ENCODE results near the gene ETV3.

Gene ETV3

DNA sequence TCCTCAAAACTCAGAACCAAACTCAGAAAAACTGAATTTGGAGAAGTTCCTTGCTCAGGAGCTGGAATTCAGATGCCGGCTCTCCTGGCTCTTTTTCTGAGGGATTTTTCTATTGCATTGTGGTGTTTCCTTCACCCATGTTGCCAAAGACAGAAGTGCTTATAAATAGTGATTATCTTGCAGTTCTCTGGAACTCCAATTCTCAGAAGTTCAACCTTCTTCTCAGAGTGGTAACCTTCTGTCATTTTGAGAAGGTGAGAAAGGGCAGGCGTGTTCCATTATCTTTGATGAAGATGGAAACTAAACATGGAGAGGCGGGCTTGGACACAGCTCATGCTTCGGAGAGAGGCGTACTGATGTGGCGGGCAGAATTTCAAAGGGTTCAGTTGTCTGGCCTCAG is 12.4 kb upstream of the ETV3 start:
- TF ChIP-seq, protein P1, sequence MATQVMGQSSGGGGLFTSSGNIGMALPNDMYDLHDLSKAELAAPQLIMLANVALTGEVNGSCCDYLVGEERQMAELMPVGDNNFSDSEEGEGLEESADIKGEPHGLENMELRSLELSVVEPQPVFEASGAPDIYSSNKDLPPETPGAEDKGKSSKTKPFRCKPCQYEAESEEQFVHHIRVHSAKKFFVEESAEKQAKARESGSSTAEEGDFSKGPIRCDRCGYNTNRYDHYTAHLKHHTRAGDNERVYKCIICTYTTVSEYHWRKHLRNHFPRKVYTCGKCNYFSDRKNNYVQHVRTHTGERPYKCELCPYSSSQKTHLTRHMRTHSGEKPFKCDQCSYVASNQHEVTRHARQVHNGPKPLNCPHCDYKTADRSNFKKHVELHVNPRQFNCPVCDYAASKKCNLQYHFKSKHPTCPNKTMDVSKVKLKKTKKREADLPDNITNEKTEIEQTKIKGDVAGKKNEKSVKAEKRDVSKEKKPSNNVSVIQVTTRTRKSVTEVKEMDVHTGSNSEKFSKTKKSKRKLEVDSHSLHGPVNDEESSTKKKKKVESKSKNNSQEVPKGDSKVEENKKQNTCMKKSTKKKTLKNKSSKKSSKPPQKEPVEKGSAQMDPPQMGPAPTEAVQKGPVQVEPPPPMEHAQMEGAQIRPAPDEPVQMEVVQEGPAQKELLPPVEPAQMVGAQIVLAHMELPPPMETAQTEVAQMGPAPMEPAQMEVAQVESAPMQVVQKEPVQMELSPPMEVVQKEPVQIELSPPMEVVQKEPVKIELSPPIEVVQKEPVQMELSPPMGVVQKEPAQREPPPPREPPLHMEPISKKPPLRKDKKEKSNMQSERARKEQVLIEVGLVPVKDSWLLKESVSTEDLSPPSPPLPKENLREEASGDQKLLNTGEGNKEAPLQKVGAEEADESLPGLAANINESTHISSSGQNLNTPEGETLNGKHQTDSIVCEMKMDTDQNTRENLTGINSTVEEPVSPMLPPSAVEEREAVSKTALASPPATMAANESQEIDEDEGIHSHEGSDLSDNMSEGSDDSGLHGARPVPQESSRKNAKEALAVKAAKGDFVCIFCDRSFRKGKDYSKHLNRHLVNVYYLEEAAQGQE (IDR thresholded peaks at IDR 0.05; ENCODE audit: insufficient read depth in 1 of 2, low read depth in 2 of 2, low read length in 2 of 2): no peak
- TF ChIP-seq TAF1 (IDR thresholded peaks at IDR 0.05; ENCODE audit: borderline replicate concordance, insufficient read depth, low read length): no peak
- no peak for TF ChIP-seq POLR2AphosphoS5 (IDR thresholded peaks at IDR 0.05; ENCODE audit: low read depth, low read length)
- no peak for TF ChIP-seq FOXP2 (optimal IDR thresholded peaks at IDR 0.05; ENCODE audit: borderline replicate concordance, extremely low read depth, extremely low read length, insufficient read depth)
- no peak for TF ChIP-seq SIN3A (IDR thresholded peaks at IDR 0.05; ENCODE audit: borderline replicate concordance, insufficient read depth, low read length)

GRCh38 chr1:157147906-157148700 is 9.9 kb upstream of the ETV3 start:
- TF ChIP-seq POLR2AphosphoS5 (IDR thresholded peaks at IDR 0.05; ENCODE audit: low read depth, low read length) (no peak), FOXP2 (optimal IDR thresholded peaks at IDR 0.05; ENCODE audit: borderline replicate concordance, extremely low read depth, extremely low read length, insufficient read depth) (no peak), TAF1 (IDR thresholded peaks at IDR 0.05; ENCODE audit: borderline replicate concordance, insufficient read depth, low read length) (no peak), SIN3A (IDR thresholded peaks at IDR 0.05; ENCODE audit: borderline replicate concordance, insufficient read depth, low read length) (no peak)
- TF ChIP-seq, protein P1 (IDR thresholded peaks at IDR 0.05; ENCODE audit: insufficient read depth in 1 of 2, low read depth in 2 of 2, low read length in 2 of 2): no peak

GRCh38 chr1:157147037-157147436 is 8.8 kb upstream of the ETV3 start:
- no peak for TF ChIP-seq POLR2AphosphoS5 (IDR thresholded peaks at IDR 0.05; ENCODE audit: low read depth, low read length)
- TF ChIP-seq TAF1 (IDR thresholded peaks at IDR 0.05; ENCODE audit: borderline replicate concordance, insufficient read depth, low read length): no peak
- TF ChIP-seq, protein P1 (IDR thresholded peaks at IDR 0.05; ENCODE audit: insufficient read depth in 1 of 2, low read depth in 2 of 2, low read length in 2 of 2): no peak
- no peak for TF ChIP-seq FOXP2 (optimal IDR thresholded peaks at IDR 0.05; ENCODE audit: borderline replicate concordance, extremely low read depth, extremely low read length, insufficient read depth)
- TF ChIP-seq SIN3A (IDR thresholded peaks at IDR 0.05; ENCODE audit: borderline replicate concordance, insufficient read depth, low read length): no peak

- TF ChIP-seq POLR2AphosphoS5 (IDR thresholded peaks at IDR 0.05; ENCODE audit: low read depth, low read length) (no peak), SIN3A (IDR thresholded peaks at IDR 0.05; ENCODE audit: borderline replicate concordance, insufficient read depth, low read length) (no peak), FOXP2 (optimal IDR thresholded peaks at IDR 0.05; ENCODE audit: borderline replicate concordance, extremely low read depth, extremely low read length, insufficient read depth) (no peak), TAF1 (IDR thresholded peaks at IDR 0.05; ENCODE audit: borderline replicate concordance, insufficient read depth, low read length) (no peak)
- TF ChIP-seq, protein P1 (IDR thresholded peaks at IDR 0.05; ENCODE audit: insufficient read depth in 1 of 2, low read depth in 2 of 2, low read length in 2 of 2): no peak
Observed at GRCh38 chr1:157146244-157146643, 8.0 kb upstream of the ETV3 start.
